IPS-15b (cell line): Measurements from ENCODE around the gene FTCD.

Experiments
- H3K27me3 ChIP-seq: one replicate; pipeline ENCODE4 v1.6.1; 2013; ENCODE audit warnings: low read length; ENCODE audit not compliant: control insufficient read depth, insufficient read depth
- H3K36me3 ChIP-seq: one replicate; pipeline ENCODE4 v1.6.1; 2013; ENCODE audit warnings: low read length; ENCODE audit not compliant: control insufficient read depth, insufficient read depth
- H3K4me1 ChIP-seq: one replicate; pipeline ENCODE4 v1.6.1; 2013; ENCODE audit warnings: mild to moderate bottlenecking, low read length; ENCODE audit not compliant: control insufficient read depth, insufficient read depth
- H3K4me3 ChIP-seq: one replicate; pipeline ENCODE4 v1.5.1; 2013; ENCODE audit warnings: low read depth, low read length
- H3K9ac ChIP-seq: one replicate; pipeline ENCODE4 v1.6.1; 2013; ENCODE audit warnings: low read depth, mild to moderate bottlenecking, low read length
- H3K9me3 ChIP-seq: one replicate; pipeline ENCODE4 v1.6.1; 2013; ENCODE audit warnings: mild to moderate bottlenecking, low read length; ENCODE audit not compliant: control insufficient read depth, insufficient read depth

The FTCD gene

DNA sequence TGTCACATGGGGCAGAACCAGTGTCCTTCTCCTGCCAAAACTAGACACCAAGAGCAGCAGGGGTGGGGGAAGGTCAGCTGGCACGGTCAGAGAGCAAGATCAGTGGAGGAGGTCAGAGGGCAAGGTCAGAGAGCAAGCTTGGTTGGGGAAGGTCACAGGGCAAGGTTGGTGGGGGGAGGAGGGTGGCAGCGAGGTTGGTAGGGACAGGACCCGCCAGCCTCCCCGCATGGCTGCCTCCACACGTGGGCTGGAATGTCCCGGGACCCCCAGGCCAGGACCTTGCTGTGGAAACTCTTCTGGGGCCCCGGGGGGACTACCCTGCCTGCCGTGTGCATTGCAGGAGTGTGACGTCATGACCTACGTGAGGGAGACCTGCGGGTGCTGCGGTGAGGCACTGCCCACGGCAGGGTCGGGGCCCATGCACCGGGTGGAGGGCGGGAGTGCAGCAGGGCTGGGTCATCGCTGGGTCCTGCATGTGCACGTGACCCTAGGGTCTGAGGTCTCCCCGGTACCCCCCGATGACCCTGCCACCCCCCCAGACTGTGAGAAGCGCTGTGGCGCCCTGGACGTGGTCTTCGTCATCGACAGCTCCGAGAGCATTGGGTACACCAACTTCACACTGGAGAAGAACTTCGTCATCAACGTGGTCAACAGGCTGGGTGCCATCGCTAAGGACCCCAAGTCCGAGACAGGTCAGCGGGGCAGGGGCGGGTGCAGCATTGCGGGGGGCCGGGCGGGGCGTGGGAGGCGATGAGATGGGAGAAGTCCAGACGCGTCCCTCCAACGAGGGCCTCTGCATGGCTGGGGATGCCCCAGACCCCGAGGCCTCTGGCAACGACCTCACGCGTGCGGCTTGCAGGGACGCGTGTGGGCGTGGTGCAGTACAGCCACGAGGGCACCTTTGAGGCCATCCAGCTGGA lies 30.2 kb downstream of the FTCD start:
- H3K27me3 ChIP-seq, result no peaks in the 10 kb centered on the region
- no peak overlapping the region for H3K9ac ChIP-seq
- H3K36me3 ChIP-seq, result peaks cover 50% of the 10 kb centered on the region
- H3K9me3 ChIP-seq, result no peaks in the 10 kb centered on the region
- no peaks in the 10 kb centered on the region for H3K4me1 ChIP-seq
- H3K4me3 ChIP-seq, result no peak overlapping the region

DNA sequence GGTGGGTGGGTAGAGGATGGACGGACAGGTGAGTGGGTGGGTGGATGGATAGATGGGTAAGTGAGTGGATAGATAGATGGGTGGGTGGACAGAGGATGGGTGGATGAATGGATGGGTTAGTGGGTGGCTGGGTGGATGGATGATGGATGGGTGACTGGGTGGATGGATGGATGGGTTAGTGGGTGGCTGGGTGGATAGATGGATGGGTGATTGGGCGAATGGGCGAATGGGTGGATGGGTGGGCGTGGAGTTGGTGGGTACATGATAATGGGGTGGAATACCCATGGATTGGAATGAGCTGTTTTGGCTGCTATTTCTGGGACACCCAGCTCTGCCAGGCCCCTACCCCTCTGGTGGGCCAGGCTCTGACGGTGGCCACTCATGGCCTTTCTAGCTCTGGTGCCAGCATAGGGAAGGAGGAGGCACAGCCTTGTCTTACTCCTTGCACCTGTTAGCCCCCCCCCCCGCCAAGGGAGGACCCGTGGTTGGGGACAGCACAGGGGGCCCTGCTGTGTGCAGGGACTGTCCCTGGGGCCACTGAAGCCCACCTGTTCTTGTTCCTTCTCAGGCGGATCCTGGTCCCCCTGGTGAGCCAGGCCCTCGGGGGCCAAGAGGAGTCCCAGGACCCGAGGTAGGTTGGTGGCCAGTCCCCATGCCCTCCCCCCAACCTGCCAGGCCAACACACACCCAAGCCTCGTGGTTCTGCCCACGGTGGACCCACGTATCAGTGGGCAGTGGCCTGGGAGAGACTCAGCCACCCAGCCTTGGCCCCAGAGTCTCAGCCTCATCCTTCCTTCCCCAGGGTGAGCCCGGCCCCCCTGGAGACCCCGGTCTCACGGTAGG lies 31.1 kb downstream of the FTCD start:
- H3K27me3 ChIP-seq, result no peaks in the 10 kb centered on the region
- H3K9me3 ChIP-seq, result no peaks in the 10 kb centered on the region
- H3K4me3 ChIP-seq, result no peak overlapping the region
- H3K9ac ChIP-seq, result no peak overlapping the region
- H3K4me1 ChIP-seq, result no peaks in the 10 kb centered on the region
- H3K36me3 ChIP-seq, result peaks cover 50% of the 10 kb centered on the region

DNA sequence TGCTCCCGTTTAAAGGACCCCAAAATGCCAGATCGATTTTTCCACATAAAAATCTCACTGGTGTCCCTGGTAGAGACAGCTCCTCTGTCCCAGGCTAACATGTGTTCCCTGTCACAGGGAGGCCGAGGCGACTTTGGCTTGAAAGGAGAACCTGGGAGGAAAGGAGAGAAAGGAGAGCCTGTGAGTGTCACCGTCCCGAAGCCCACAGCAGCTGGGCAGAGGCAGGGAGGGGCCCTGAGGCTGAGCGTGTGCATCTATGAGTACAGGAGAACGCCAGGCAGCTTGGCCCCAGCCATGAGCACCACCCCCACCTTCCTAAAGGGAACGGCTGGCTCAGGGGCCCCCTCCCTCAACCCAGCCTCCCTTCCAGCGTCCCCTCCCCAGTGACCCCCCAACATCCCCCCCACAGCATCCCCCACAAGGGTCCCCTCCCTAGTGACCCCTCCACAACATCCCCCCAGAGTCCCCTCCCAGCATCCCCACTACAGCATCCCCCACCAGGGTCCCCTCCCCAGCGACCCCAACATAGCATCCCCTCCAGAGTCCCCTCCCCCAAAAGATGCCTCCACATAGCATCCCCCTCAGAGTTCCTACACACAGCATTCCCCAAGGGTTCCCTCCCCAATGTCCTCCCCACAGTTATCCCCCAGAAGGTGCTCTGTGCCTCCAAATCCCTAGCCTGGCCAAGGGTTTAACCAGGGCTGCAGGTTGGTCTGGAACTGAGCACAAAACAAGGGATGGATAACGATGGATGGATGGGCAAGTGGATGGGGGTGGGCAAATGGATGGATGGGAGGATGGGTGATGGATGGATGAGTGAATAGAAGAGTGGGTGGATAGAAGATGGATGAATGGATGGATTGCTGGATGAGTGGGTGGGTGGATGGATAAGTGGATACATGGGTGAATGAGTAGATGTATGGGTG lies 32.4 kb downstream of the FTCD start:
- no peak overlapping the region for H3K9ac ChIP-seq
- no peaks in the 10 kb centered on the region for H3K9me3 ChIP-seq
- peaks cover 48% of the 10 kb centered on the region for H3K36me3 ChIP-seq
- H3K4me1 ChIP-seq, result no peaks in the 10 kb centered on the region
- H3K4me3 ChIP-seq, result no peak overlapping the region
- H3K27me3 ChIP-seq, result no peaks in the 10 kb centered on the region

DNA sequence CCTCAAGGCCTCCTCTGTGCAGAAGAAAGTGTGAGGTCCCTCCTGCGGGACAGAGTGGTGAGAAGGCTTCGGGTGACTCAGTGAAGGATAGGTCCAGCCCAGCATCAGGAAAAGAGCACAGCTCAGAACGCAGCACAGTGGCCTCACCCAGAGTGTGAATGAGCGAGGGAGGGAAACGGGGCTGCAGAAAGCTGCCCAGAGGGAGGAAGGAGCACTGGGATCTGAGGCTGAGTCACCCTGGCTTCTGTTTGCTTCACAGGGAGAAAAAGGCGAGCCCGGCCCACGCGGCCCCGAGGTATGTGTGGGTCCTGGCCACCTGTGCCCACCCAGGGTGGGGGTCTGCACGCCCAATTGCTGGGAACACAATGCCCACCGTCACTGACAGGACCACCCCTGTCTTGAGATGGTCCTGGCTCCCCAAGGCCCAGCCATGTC lies 33.1 kb downstream of the FTCD start:
- Histone ChIP-seq H3K9ac (no peak overlapping the region), H3K27me3 (no peaks in the 10 kb centered on the region), H3K36me3 (peaks cover 44% of the 10 kb centered on the region), H3K4me1 (no peaks in the 10 kb centered on the region), H3K9me3 (no peaks in the 10 kb centered on the region), H3K4me3 (no peak overlapping the region)

DNA sequence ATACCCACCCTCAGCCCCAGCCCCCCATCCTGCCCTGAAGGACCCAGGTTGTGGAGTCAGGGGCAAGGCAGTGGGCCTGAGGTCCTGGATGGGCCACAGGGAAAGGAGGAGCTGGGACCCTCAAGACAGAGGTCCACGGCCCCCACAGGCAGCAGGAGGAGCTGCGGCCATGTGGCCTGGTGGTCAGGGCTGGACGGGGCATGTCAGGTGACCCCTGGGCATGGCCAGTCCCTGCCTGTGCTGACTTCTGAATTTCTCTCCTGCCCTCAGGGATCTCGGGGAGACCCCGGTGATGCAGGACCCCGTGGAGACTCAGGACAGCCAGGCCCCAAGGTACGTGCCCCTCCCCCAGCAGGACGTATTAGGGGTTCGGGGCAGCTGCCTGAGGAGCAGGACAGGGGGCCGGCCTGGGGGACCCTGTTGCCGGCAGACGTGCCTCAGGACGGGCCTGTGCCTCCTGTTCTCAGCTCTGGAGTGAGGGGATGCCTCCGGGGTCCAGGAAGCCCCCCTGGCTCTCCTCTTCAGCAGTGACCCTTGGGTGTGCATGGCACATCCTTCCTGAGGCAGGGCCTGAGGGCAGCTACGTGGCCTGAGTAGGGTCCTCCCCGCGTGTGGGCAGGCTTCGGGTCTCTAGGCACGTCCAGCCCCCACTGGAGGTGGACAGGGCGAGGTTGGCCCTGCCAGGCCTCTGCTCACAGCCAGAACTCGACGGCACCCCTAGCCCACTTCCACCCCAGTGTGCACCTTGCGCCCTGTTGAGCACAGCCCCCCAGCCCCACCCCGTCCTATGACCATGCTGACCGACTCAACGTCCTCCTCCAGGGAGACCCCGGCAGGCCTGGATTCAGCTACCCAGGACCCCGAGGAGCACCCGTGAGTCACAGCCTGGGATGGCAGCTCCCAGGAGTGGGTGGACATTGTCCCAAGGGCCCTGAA lies 33.8 kb downstream of the FTCD start:
- Histone ChIP-seq H3K9ac (no peak overlapping the region), H3K4me1 (no peaks in the 10 kb centered on the region), H3K27me3 (no peaks in the 10 kb centered on the region), H3K4me3 (no peak overlapping the region), H3K36me3 (peaks cover 40% of the 10 kb centered on the region), H3K9me3 (no peaks in the 10 kb centered on the region)

DNA sequence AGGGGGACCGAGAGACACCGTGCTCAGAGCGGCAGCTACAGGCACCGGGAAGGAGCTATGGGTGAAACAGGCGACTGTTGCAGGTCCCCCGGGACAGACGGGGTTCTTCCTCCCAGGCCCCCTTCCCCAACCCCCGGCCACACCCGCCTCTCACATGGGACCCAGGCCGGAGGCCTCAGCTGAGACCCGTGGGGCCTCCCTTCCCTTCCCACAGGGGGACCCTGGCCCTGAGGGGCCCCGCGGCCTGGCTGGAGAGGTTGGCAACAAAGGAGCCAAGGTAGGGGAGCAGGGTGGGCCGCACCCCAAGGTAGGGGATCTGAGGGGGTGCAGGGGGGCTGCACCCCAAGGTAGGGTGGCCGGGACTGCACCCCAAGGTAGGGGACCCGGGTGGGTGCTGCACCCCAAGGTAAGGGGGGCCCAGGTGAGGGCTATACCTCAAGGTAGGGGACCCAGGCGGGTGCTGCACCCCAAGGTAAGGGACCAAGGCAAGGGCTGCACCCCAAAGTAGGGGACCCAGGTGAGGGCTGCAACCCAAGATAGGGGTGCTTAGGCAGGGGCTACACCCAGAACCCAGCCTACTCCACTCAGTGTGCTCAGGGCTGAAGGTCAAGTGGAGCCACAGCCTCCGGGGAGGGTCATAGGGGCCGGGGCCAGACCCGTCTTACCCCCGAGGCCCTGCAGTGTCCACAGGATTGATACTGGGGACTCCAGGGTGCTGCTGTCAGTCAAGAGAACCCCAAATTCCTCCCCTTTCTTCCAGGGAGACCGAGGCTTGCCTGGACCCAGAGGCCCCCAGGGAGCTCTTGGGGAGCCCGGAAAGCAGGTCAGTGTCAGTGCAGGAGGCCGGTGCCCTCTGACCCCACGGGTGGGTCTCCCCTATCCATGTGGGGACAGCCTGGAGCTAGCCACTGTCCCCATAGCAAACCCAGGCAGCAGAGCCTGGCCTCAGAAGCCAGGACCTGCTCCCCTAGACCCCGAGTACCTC lies 34.8 kb downstream of the FTCD start:
- peaks cover 40% of the 10 kb centered on the region for H3K36me3 ChIP-seq
- H3K4me3 ChIP-seq, result no peak overlapping the region
- H3K4me1 ChIP-seq, result no peaks in the 10 kb centered on the region
- no peak overlapping the region for H3K9ac ChIP-seq
- no peaks in the 10 kb centered on the region for H3K9me3 ChIP-seq
- H3K27me3 ChIP-seq, result no peaks in the 10 kb centered on the region

DNA sequence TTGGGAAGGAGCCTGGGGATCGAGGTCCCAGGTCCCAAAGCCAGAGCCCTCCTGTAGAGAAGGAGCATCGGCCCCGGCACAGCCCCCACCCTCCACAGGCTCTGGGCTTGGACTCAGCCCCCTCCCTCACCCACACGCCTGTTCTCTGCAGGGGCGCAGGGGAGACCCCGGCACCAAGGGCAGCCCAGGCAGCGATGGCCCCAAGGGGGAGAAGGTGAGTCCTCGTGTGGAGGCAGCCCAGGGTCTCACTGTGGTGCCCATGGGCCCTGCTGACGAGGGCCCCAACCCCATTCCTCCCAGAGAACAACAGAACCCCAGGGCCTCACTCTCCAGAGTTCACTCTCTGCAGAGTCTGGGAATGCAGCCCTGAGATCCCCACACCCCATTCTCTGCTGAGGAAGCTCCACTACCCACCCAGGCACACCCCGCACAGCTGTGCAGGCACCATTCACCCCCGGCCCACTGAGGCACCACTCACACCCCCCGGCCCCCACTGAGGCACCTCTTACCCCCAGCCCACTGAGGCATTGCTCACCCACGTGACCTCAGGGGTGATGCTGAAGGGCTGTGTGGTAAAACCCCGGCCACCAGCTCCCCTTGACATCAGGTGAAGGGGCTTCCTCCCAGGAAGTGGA lies 35.6 kb downstream of the FTCD start:
- H3K9me3 ChIP-seq, result no peaks in the 10 kb centered on the region
- H3K9ac ChIP-seq, result no peak overlapping the region
- H3K4me1 ChIP-seq, result no peaks in the 10 kb centered on the region
- H3K4me3 ChIP-seq, result no peak overlapping the region
- H3K27me3 ChIP-seq, result no peaks in the 10 kb centered on the region
- peaks cover 33% of the 10 kb centered on the region for H3K36me3 ChIP-seq

DNA sequence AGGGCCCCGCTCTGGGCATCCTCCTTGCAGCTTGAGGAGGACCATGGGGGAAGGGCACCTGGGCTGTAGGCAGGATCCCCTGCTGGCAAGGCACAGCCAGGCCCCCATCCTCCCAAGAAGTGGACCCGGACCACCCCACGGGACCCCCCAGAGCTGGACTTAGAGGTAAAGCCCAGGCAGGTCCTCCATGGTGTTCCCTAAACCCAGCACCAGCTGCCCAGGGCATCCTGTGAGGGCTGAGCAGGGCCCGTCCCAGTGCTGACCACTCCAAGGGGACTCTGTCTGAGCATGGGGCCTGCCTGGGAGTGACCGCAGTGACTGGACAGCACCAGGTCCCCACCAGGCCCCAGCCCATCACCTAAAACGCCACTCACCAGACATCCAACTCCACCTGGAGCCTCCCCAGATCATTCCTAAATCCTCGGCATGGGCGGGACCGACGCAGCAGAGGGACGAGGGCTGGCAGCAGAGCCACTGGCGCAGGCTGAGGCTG lies 36.2 kb downstream of the FTCD start:
- no peaks in the 10 kb centered on the region for H3K4me1 ChIP-seq
- no peaks in the 10 kb centered on the region for H3K27me3 ChIP-seq
- H3K9ac ChIP-seq, result no peak overlapping the region
- H3K36me3 ChIP-seq, result peaks cover 30% of the 10 kb centered on the region
- no peaks in the 10 kb centered on the region for H3K9me3 ChIP-seq
- H3K4me3 ChIP-seq, result no peak overlapping the region

DNA sequence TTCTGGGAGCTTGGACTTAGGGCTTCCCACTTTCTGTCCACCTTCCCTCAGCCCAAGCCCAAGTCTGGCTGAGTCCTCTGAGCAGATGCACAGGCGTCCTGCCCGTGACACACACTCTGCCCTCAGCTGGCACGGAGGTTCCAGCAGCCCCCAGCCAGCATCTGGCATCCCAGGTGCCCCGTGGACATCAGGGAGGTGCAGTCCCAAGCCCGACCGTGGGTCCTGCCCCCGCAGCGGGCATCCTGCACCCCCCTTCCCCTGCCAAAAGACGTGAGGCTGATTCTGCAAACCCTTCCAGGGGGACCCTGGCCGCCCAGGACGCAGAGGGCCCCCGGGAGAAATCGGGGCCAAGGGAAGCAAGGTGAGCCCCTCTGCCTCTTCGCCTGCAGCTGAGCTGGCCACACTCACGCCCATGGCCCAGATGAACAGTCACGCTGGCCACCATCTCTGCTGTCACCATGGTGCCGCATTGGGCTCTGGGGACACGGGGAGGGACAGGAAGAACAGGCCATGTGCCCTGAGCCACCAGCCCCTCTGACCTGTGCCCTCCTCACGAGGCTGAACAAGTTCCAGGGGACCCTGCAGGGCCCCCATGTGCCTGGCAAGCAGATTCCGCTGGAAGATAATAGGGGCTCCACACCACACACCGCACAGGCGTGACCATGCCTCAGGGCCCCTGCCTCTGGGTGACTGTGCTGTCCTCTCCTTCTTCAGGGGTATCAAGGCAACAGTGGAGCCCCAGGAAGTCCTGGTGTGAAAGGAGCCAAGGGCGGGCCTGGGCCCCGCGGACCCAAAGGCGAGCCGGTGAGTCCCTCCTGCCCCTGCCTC lies 36.8 kb downstream of the FTCD start:
- Histone ChIP-seq H3K36me3 (peaks cover 34% of the 10 kb centered on the region), H3K4me1 (no peaks in the 10 kb centered on the region), H3K9ac (no peak overlapping the region), H3K27me3 (no peaks in the 10 kb centered on the region), H3K9me3 (no peaks in the 10 kb centered on the region), H3K4me3 (no peak overlapping the region)
